WERI-Rb-1 (cell line): ENCODE results near the gene CTSZ.

ENCODE experiments used
- DNase-seq: peaks from one replicate; pipeline ENCODE4 v3.0.0-alpha.2; 2020
- H3K27ac ChIP-seq: fragments of 250-450 bp; sonication (Bioruptor Pico); 2 replicates; pipeline ENCODE4 v1.5.1; 2020; ENCODE audit warnings: mild to moderate bottlenecking, moderate library complexity
- H3K27me3 ChIP-seq: fragments of 250-450 bp; sonication (Bioruptor Pico); 2 replicates; pipeline ENCODE4 v1.5.1; 2021; ENCODE audit warnings: mild to moderate bottlenecking, low read depth, moderate library complexity; ENCODE audit not compliant: insufficient read depth, severe bottlenecking
- H3K36me3 ChIP-seq: fragments of 250-450 bp; sonication (Bioruptor Pico); 2 replicates; pipeline ENCODE4 v1.5.1; 2020; ENCODE audit warnings: mild to moderate bottlenecking, moderate library complexity
- H3K4me3 ChIP-seq: 2 replicates; pipeline ENCODE4 v1.5.1; 2011; ENCODE audit warnings: low read depth, mild to moderate bottlenecking, control low read depth, low read length
- H3K9me3 ChIP-seq: fragments of 250-450 bp; sonication (Bioruptor Pico); 2 replicates; pipeline ENCODE4 v1.5.1; 2021; ENCODE audit warnings: mild to moderate bottlenecking, moderate library complexity; ENCODE audit not compliant: severe bottlenecking
- TF ChIP-seq, protein P1 (sequence below): IDR thresholded peaks from 2 replicates; pipeline ENCODE4 v1.5.1; 2011; ENCODE audit warnings: low read depth, mild to moderate bottlenecking, control low read depth, inconsistent platforms, low read length

The CTSZ gene

GRCh38 chr20:58982406-58983114 lies 24.5 kb downstream of the CTSZ start:
- H3K27ac ChIP-seq, result no peak overlapping the region
- H3K27me3 ChIP-seq, result no peaks in the 10 kb centered on the region
- peaks cover 19% of the 10 kb centered on the region for H3K36me3 ChIP-seq
- peak overlapping the region; percentile 81 for H3K4me3 ChIP-seq
- H3K9me3 ChIP-seq, result peaks cover 6% of the 10 kb centered on the region
- TF ChIP-seq, protein P1, sequence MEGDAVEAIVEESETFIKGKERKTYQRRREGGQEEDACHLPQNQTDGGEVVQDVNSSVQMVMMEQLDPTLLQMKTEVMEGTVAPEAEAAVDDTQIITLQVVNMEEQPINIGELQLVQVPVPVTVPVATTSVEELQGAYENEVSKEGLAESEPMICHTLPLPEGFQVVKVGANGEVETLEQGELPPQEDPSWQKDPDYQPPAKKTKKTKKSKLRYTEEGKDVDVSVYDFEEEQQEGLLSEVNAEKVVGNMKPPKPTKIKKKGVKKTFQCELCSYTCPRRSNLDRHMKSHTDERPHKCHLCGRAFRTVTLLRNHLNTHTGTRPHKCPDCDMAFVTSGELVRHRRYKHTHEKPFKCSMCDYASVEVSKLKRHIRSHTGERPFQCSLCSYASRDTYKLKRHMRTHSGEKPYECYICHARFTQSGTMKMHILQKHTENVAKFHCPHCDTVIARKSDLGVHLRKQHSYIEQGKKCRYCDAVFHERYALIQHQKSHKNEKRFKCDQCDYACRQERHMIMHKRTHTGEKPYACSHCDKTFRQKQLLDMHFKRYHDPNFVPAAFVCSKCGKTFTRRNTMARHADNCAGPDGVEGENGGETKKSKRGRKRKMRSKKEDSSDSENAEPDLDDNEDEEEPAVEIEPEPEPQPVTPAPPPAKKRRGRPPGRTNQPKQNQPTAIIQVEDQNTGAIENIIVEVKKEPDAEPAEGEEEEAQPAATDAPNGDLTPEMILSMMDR, result no peak
- no peak for DNase-seq

GRCh38 chr20:58981628-58982364 lies 25.3 kb downstream of the CTSZ start:
- Histone ChIP-seq H3K27me3 (no peaks in the 10 kb centered on the region), H3K27ac (peak overlapping the region; percentile 96), H3K9me3 (peaks cover 6% of the 10 kb centered on the region), H3K36me3 (peaks cover 16% of the 10 kb centered on the region), H3K4me3 (peak overlapping the region; percentile 81)
- TF ChIP-seq, protein P1, result no peak
- DNase-seq, result no peak

DNA sequence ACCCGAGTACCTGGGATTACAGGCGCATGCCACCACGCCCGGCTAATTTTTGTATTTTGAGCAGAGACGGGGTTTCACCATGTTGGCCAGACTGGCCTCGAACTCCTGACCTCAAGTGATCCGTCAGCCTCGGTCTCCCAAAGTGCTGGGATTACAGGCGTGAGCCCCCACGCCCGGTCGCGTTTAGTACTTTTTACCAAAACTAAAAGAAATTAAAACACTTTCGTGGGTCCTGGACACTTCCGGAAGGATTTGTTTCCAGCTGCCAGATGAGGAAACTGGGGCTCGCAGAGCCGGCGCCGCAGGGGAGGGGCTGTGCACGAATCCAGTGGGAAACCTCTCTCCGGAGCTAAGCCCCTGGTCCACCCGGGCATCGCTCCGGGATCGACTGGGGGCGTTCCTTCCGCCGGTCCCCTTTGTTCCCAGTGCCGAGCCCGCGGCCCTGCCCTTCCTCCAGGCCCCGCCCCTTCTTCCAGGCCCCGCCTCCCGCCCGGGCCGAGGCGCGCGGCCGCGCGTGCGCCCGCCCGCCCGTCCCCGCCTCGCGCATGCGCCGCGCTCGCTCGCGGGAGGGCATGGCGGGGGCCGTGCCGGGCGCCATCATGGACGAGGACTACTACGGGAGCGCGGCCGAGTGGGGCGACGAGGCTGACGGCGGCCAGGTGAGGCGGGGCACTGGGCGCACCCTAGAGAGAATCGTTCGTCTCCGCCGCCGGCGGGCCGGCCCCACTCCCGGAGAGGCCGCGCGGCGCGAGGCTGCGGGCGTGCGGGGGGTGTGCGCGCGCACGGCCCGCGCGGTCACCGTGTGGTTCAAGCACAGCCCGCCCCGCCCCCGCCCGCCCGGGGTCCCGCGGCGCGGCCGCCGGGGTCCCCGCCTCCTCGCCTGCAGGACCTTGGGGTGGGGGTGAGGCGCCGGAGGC lies 26.1 kb downstream of the CTSZ start, which contains the start of gene NELFCD:
Gene NELFCD (plus strand): TSS at position 546 of the 917 bp plus-strand sequence. CDS start 54 bp downstream, at position 600.
- DNase-seq, result peak; percentile 88
- H3K9me3 ChIP-seq, result peaks cover 9% of the 10 kb centered on the region
- H3K36me3 ChIP-seq, result peaks cover 9% of the 10 kb centered on the region
- peak within 1 kb of the TSS; percentile 96 for H3K27ac ChIP-seq
- TF ChIP-seq, protein P1, result no peak
- H3K4me3 ChIP-seq, result peak within 1 kb of the TSS; percentile 81
- H3K27me3 ChIP-seq, result no peaks in the 10 kb centered on the region

DNA sequence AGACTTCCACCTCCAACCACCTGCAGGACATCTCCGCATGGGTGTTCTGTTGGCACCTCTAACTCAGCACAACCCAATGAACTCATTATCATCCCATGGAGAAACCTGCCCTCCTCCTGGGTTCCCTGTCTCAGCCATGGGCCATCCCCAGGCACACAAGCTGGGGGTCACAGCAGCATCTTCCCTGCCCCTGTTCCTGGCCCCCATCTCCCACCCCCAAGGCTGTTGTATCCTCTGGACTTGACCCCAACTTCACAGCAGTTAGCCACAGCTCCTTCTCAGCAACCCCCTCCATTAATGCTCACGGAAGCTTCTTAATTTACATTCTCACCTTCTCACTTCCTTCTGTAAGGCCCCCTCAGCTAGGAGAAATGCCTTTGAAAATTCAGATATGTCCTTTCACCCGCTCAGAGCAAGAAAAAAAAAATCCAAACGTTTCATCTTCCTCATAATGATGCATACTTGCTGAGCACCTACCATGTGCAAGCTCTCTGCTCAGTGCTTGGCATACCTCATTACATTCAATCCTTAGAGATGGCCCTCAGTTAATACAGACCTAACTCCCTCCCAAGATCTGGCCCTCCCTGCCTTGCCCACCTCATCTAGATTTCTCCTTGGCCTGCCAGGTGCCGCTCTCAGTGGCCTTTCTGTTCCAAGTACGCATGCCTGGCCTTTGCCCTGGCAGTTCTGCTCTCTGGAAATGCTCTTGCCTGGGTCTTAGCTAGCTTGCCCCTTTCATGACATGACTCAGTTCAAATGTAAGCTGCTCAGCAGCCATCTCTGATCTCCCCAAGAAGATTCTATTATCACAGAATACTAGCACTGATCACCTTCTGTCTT lies 28.5 kb downstream of the CTSZ start:
- Histone ChIP-seq H3K9me3 (peaks cover 9% of the 10 kb centered on the region), H3K27ac (no peak overlapping the region), H3K27me3 (no peaks in the 10 kb centered on the region), H3K36me3 (0 out of 2 replicates have a peak, but pooled peaks cover 2% of the 10 kb centered on the region), H3K4me3 (no peak overlapping the region)
- DNase-seq, result peak; percentile 47
- TF ChIP-seq, protein P1, result no peak
